Stimulated activated CD8-positive, alpha-beta memory T cell treated with anti-CD3 and anti-CD28 coated beads, Interleukin-15, amount 100 ng/mL, for 4 hours (primary cell): ENCODE results near the gene MTR.

Experiments used
- DNase-seq, 2 donors: peaks; one replicate each; pipeline ENCODE4 v3.0.0-alpha.2; 2020; ENCODE audit warnings: low read depth in 2 of 2

Gene MTR

GRCh38 chr1:236952246-236953003, 157.3 kb downstream of the MTR start:
- no peak for DNase-seq

- no peak for DNase-seq
These were observed 158.1 kb downstream of the MTR start for GRCh38 chr1:236953151-236953700.
